NK-92 (cell line): Measurements from ENCODE around the gene ZCCHC7.
"Not testable (repeated sequence)": the region's sequence is repeated elsewhere in the genome, so short reads cannot be mapped to it uniquely, and the experiment has no call there.

ENCODE experiments used
- DNase-seq: peaks from one replicate; lab custom pipeline; 2025; ENCODE audit not compliant: unreplicated experiment; lab: John Stamatoyannopoulos, UW

ZCCHC7 gene

GRCh38 chr9:37120843-37121335, 515 bp downstream of the ZCCHC7 start:
- not testable (repeated sequence) for DNase-seq

- DNase-seq: no peak
Observed at GRCh38 chr9:37121881-37122280, 1.5 kb downstream of the ZCCHC7 start.

- no peak for DNase-seq
Observed at GRCh38 chr9:37126214-37126788, 5.9 kb downstream of the ZCCHC7 start.

GRCh38 chr9:37127018-37127417, 6.6 kb downstream of the ZCCHC7 start:
- no peak for DNase-seq

- no peak for DNase-seq
Observed at GRCh38 chr9:37128051-37128450, 7.7 kb downstream of the ZCCHC7 start.

- no peak for DNase-seq
Observed at GRCh38 chr9:37134166-37134565, 13.8 kb downstream of the ZCCHC7 start.

GRCh38 chr9:37141015-37141414, 20.6 kb downstream of the ZCCHC7 start:
- no peak for DNase-seq

- no peak for DNase-seq
Observed at GRCh38 chr9:37144762-37145161, 24.4 kb downstream of the ZCCHC7 start.

GRCh38 chr9:37146410-37146809, 26.0 kb downstream of the ZCCHC7 start:
- no peak for DNase-seq

GRCh38 chr9:37148181-37148580, 27.8 kb downstream of the ZCCHC7 start:
- DNase-seq: no peak

GRCh38 chr9:37149666-37150308, 29.4 kb downstream of the ZCCHC7 start:
- DNase-seq: no peak

- no peak for DNase-seq
Observed at GRCh38 chr9:37150415-37150814, 30.0 kb downstream of the ZCCHC7 start.

GRCh38 chr9:37151812-37152211, 31.4 kb downstream of the ZCCHC7 start:
- DNase-seq: no peak

GRCh38 chr9:37152365-37152764, 32.0 kb downstream of the ZCCHC7 start:
- no peak for DNase-seq

- no peak for DNase-seq
Observed at GRCh38 chr9:37155601-37156000, 35.2 kb downstream of the ZCCHC7 start.

- DNase-seq: no peak
Observed at GRCh38 chr9:37156205-37156604, 35.8 kb downstream of the ZCCHC7 start.

- no peak for DNase-seq
Observed at GRCh38 chr9:37156781-37157356, 36.5 kb downstream of the ZCCHC7 start.

- no peak for DNase-seq
Observed at GRCh38 chr9:37157726-37158377, 37.5 kb downstream of the ZCCHC7 start.

GRCh38 chr9:37163299-37163698, 42.9 kb downstream of the ZCCHC7 start:
- DNase-seq: no peak

GRCh38 chr9:37164335-37164734, 44.0 kb downstream of the ZCCHC7 start:
- not testable (repeated sequence) for DNase-seq

GRCh38 chr9:37165644-37166043, 45.3 kb downstream of the ZCCHC7 start:
- no peak for DNase-seq

- DNase-seq: no peak
Observed at GRCh38 chr9:37167456-37168047, 47.2 kb downstream of the ZCCHC7 start.
